Sigmoid colon (tissue), 4 donors: ENCODE data around the gene CPNE6.

Experiments
- CTCF ChIP-seq, 4 experiments: fragments of 450-650 bp in 3 of 4; fragments of 200-600 bp in 1 of 4; IDR thresholded peaks; one replicate each; pipeline ENCODE4 v1.5.1; 2016 to 2019; ENCODE audit warnings: antibody characterized with exemption in 4 of 4, mild to moderate bottlenecking in 3 of 4, moderate library complexity in 2 of 4
- EP300 ChIP-seq, 4 donors: sonication (generic); formaldehyde crosslinking; IDR thresholded peaks; one replicate each; pipeline ENCODE4 v1.6.1; 2017; ENCODE audit warnings: antibody characterized with exemption in 4 of 4
- POLR2A ChIP-seq, 2 donors: fragments of 450-650 bp; IDR thresholded peaks; one replicate each; pipeline ENCODE4 v1.6.1; 2016; ENCODE audit warnings: antibody characterized with exemption in 2 of 2, mild to moderate bottlenecking in 2 of 2, moderate library complexity in 2 of 2
- POLR2AphosphoS5 ChIP-seq, 4 donors: sonication (generic); formaldehyde crosslinking; IDR thresholded peaks; one replicate each; pipeline ENCODE4 v1.6.1; 2017; ENCODE audit warnings: antibody characterized with exemption in 4 of 4

- no peak for TF ChIP-seq POLR2A (IDR thresholded peaks at IDR 0.05)
- no peak for TF ChIP-seq CTCF (IDR thresholded peaks at IDR 0.05)
- TF ChIP-seq EP300 (IDR thresholded peaks at IDR 0.05): no peak
- no peak for TF ChIP-seq POLR2AphosphoS5 (IDR thresholded peaks at IDR 0.05)
Observed at GRCh38 chr14:24070285-24071143, 848 bp upstream of the CPNE6 start.
